OCI-LY1 (cell line): ENCODE data around the gene PBX3.

Source experiments
- CTCF ChIP-seq: fragments of 200-600 bp; sonication (generic), shearing (Covaris generic); IDR thresholded peaks from 2 replicates; pipeline ENCODE4 v1.5.1; 2017; ENCODE audit warnings: mild to moderate bottlenecking, antibody characterized with exemption, low read length, moderate library complexity, mixed read lengths
- EZH2 ChIP-seq: fragments of 200-600 bp; sonication (generic), shearing (Covaris generic); IDR thresholded peaks from 2 replicates; pipeline ENCODE4 v1.8.0; 2017; ENCODE audit warnings: borderline replicate concordance, mixed run types, mild to moderate bottlenecking, antibody characterized with exemption, low read length, moderate library complexity, mixed read lengths

GRCh38 chr9:125932012-125932411 lies 184.8 kb downstream of the PBX3 start:
- TF ChIP-seq CTCF = no peak
- TF ChIP-seq EZH2 = no peak
